Measurements from ENCODE around the gene TMPRSS3. TPM values are rescaled to one million over a fixed set of nuclear protein-coding genes. Genes with fewer than 3 reads are reported as not detected.

TMPRSS3 gene
- polyA plus RNA-seq, 2 of the 4 experiments (the other 2 are of a cell fraction) = 0.10 to 0.12 TPM

GRCh38 chr21:42407476-42407875, 11.6 kb upstream of the TMPRSS3 start:
- no peak overlapping the region for H3K4me2 ChIP-seq
- H3K4me1 ChIP-seq = no peaks in the 10 kb centered on the region
- POLR2A ChIA-PET = no interaction called here
- WGBS (ENCODE audit: missing lambda C conversion rate) = 91% methylated on average over 5 of the region's 5 CpGs
- FAIRE-seq (no peak), DNase-seq (ENCODE audit: low read depth in 1 of 2, low spot score in 1 of 2) (no peak), ATAC-seq (no peak)
- no peaks in the 10 kb centered on the region for H3K9me3 ChIP-seq
- TF ChIP-seq HEYL (CRISPR knock-in tag; IDR thresholded peaks at IDR 0.05) (no peak), RCOR1 (IDR thresholded peaks at IDR 0.05; ENCODE audit: low read depth, low read length) (no peak)
- no peak overlapping the region for H3K4me3 ChIP-seq
- no peak overlapping the region for H3K27ac ChIP-seq
- CTCF ChIA-PET = no interaction called here

- H3K4me2 ChIP-seq = no peak overlapping the region
- ATAC-seq = no peak
- H3K4me3 ChIP-seq = no peak overlapping the region
- DNase-seq (ENCODE audit: low read depth in 1 of 2, low spot score in 1 of 2) = no peak
- ChIA-PET POLR2A (no interaction called here), CTCF (no interaction called here)
- WGBS (ENCODE audit: missing lambda C conversion rate) = 49% methylated on average over 4 of the region's 7 CpGs
- FAIRE-seq = no peak
- no peak overlapping the region for H3K27ac ChIP-seq
- H3K9me3 ChIP-seq = no peaks in the 10 kb centered on the region
- no peak for TF ChIP-seq POLR2A (IDR thresholded peaks at IDR 0.05; ENCODE audit: low read length)
- no peak for TF ChIP-seq MAZ (IDR thresholded peaks at IDR 0.05; ENCODE audit: borderline replicate concordance, low read depth, low read length)
- no peak for TF ChIP-seq JUN (IDR thresholded peaks at IDR 0.05)
- TF ChIP-seq CBX2 (IDR thresholded peaks at IDR 0.05; ENCODE audit: borderline replicate concordance, low read depth) = no peak
- TF ChIP-seq RFX5 (IDR thresholded peaks at IDR 0.05) = no peak
- TF ChIP-seq POLR2AphosphoS2 (conservative IDR thresholded peaks at IDR 0.05; ENCODE audit: low read length) = no peak
- H3K4me1 ChIP-seq = no peaks in the 10 kb centered on the region
These were observed 11.0 kb upstream of the TMPRSS3 start for GRCh38 chr21:42406866-42407265.

- H3K4me2 ChIP-seq = no peak overlapping the region
- no peaks in the 10 kb centered on the region for H3K9me3 ChIP-seq
- no peak for FAIRE-seq
- no peak overlapping the region for H3K4me3 ChIP-seq
- no peak overlapping the region for H3K27ac ChIP-seq
- TF ChIP-seq FOXS1 (CRISPR knock-in tag; IDR thresholded peaks at IDR 0.05) = no peak
- no peak for TF ChIP-seq HES2 (IDR thresholded peaks at IDR 0.05)
- TF ChIP-seq ZFP36 (IDR thresholded peaks at IDR 0.05; ENCODE audit: borderline replicate concordance, partially characterized antibody) = no peak
- POLR2A ChIA-PET = no interaction called here
- ATAC-seq = no peak
- no peaks in the 10 kb centered on the region for H3K4me1 ChIP-seq
- DNase-seq (ENCODE audit: low read depth in 1 of 2, low spot score in 1 of 2) = no peak
- WGBS (ENCODE audit: missing lambda C conversion rate) = 96% methylated on average over 4 of the region's 10 CpGs
- CTCF ChIA-PET = no interaction called here
These were observed 10.4 kb upstream of the TMPRSS3 start for GRCh38 chr21:42406201-42406621.

GRCh38 chr21:42405064-42406013, 9.5 kb upstream of the TMPRSS3 start:
- Histone ChIP-seq H3K4me1 (no peaks in the 10 kb centered on the region), H3K27ac (no peak overlapping the region), H3K4me3 (no peak overlapping the region), H3K9me3 (no peaks in the 10 kb centered on the region), H3K4me2 (no peak overlapping the region)
- no peak for TF ChIP-seq RFX5 (IDR thresholded peaks at IDR 0.05)
- 73% methylated on average over 23 of the region's 23 CpGs for WGBS (ENCODE audit: missing lambda C conversion rate)
- POLR2A ChIA-PET = no interaction called here
- FAIRE-seq = no peak
- CTCF ChIA-PET = interaction anchor here (0.9 to 1.5 kb wide), 3 partner anchors 18 to 67 kb away, joined by 3 to 4 read pairs (median 3); partner anchors contain the start of gene TFF1
- ATAC-seq = no peak
- DNase-seq (ENCODE audit: low read depth in 1 of 2, low spot score in 1 of 2) = no peak

GRCh38 chr21:42404539-42404938, 8.7 kb upstream of the TMPRSS3 start:
- H3K27ac ChIP-seq = no peak overlapping the region
- ATAC-seq (no peak), FAIRE-seq (no peak), DNase-seq (ENCODE audit: low read depth in 1 of 2, low spot score in 1 of 2) (no peak)
- H3K4me1 ChIP-seq = no peaks in the 10 kb centered on the region
- H3K9me3 ChIP-seq = no peaks in the 10 kb centered on the region
- 71% methylated on average over 10 of the region's 10 CpGs for WGBS (ENCODE audit: missing lambda C conversion rate)
- no peak overlapping the region for H3K4me2 ChIP-seq
- H3K4me3 ChIP-seq = no peak overlapping the region
- CTCF ChIA-PET = interaction anchor here (0.9 to 1.5 kb wide), 3 partner anchors 19 to 66 kb away, joined by 3 to 4 read pairs (median 3); partner anchors contain the start of gene TFF1
- POLR2A ChIA-PET = no interaction called here
- no peak for TF ChIP-seq ELK1 (IDR thresholded peaks at IDR 0.05; ENCODE audit: low read depth, low read length)
- TF ChIP-seq HOXB13 (CRISPR knock-in tag; IDR thresholded peaks at IDR 0.05; ENCODE audit: low read depth) = no peak
- TF ChIP-seq RAD21 (conservative IDR thresholded peaks at IDR 0.05 in 1 of 2, IDR thresholded peaks at IDR 0.05 in 1 of 2) = no peak
- TF ChIP-seq CHD2 (IDR thresholded peaks at IDR 0.05; ENCODE audit: low read length, partially characterized antibody) = no peak
- no peak for TF ChIP-seq NPAS2 (CRISPR knock-in tag; IDR thresholded peaks at IDR 0.05; ENCODE audit: borderline replicate concordance)
- TF ChIP-seq MAX (IDR thresholded peaks at IDR 0.05) = no peak
- TF ChIP-seq RNF2 (IDR thresholded peaks at IDR 0.05; ENCODE audit: borderline replicate concordance, low read depth) = no peak
- TF ChIP-seq HDAC2 (IDR thresholded peaks at IDR 0.05) = no peak
- TF ChIP-seq EHF (CRISPR knock-in tag; IDR thresholded peaks at IDR 0.05) = no peak
- TF ChIP-seq POLR2AphosphoS2 (conservative IDR thresholded peaks at IDR 0.05; ENCODE audit: low read length) = no peak
- no peak for TF ChIP-seq GATA3 (IDR thresholded peaks at IDR 0.05; ENCODE audit: borderline replicate concordance)
- TF ChIP-seq HES2 (IDR thresholded peaks at IDR 0.05) = no peak
- no peak for TF ChIP-seq FOSL2 (IDR thresholded peaks at IDR 0.05)
- no peak for TF ChIP-seq FOSL2 (CRISPR knock-in tag; IDR thresholded peaks at IDR 0.05)
- no peak for TF ChIP-seq HOXB5 (CRISPR knock-in tag; IDR thresholded peaks at IDR 0.05)
- no peak for TF ChIP-seq BHLHE40 (IDR thresholded peaks at IDR 0.05; ENCODE audit: low read depth, low read length)
- TF ChIP-seq TFCP2L1 (CRISPR knock-in tag; IDR thresholded peaks at IDR 0.05) = no peak
- no peak for TF ChIP-seq PHF8 (IDR thresholded peaks at IDR 0.05; ENCODE audit: borderline replicate concordance, low read depth)
